NCI-H146 (cell line): ENCODE results near the gene POSTN.

Experiments used
- DNase-seq: peaks from one replicate; lab custom pipeline; 2025; lab: John Stamatoyannopoulos, UW

Gene POSTN

DNA sequence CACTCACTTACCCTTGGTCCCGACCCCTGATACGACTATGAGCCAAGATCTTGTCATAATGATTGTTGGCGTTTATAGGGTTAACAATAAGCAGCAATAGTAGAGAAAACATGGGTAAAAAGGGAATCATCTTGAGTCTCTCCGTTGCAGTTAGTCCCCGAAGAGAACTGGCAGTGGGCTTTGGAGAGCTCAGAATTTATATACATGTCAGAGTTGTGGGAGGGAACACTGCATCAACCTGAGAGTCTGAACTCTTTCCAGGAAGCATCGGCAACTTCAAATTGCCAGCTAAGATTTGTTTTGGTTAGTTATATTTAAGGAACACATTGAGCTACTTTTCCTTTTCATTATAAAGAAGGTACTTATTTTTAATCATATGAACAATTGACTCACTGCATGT lies at the start of gene POSTN:
TSS of gene POSTN (minus strand) at position 172 of the 400 bp plus-strand sequence. CDS start at position 130, 42 bp downstream.
- DNase-seq: no peak

- no peak for DNase-seq
These were observed 48.6 kb upstream of the POSTN start for GRCh38 chr13:37647031-37647650.

DNA sequence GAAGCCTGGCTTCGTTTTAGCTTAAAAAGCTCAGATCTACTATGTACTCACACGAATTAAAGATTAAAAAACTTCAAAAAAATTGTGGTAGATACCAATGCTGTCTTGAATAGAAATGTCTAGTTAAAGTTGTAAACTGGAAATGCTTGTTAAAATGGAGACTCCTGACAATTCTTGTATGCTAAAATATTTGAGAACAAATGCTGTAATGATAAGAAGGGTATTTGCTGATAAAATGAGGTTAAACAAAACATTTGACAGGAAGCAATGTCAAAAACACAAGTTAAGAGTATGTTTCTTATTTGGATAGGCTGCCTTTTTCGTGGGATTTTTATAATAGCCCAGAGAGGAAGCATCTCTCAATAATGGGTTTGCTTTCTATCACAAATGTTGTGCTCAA lies 48.0 kb upstream of the POSTN start:
- no peak for DNase-seq

DNA sequence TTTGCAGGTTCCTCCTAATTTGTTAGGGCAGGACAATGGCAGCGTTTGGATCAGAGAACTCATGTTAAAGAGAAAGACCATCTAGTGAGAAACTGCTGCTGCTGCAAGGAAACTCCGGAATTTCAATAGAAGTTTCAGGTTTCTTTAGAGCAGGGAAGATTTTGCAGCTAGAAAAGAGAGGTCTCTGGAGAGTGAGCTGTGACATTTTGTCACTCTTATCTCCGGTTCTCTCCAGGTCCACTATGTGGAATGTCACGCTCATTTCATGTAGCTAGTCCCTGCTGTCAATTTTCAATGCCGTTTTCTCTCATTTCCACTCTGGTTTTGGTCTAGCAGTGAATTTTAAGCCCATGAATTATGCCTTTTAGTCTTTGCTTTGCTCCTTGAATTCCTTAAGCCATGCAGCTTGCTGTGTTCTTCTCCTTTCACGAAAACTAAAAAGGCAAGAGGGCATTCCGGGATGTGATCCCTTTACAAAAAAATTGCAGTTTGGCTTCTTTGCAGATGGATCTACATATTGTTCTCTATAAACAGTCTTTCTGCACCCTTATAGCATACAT lies 46.7 kb upstream of the POSTN start:
- DNase-seq: no peak

DNA sequence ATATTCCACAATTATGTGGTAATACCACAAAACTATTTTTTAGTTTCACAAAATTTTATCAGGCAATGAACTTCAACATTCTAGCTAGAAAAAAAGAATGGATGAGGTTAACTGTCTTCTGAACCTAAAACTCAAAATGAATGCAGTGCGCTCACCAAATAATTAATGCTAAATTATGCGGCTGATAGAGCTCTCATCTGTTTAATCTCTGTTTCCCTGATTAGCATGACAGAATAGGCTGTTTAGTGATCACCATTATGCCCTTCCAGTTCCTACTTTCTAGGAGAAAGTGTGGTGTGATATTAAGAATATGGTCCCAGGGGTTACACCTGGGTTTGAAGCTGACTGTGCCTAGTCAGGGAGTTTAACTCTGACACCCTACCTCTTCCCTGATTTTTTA lies 42.8 kb upstream of the POSTN start:
- no peak for DNase-seq

- DNase-seq: no peak
These were observed 41.9 kb upstream of the POSTN start for GRCh38 chr13:37640499-37640898.

DNA sequence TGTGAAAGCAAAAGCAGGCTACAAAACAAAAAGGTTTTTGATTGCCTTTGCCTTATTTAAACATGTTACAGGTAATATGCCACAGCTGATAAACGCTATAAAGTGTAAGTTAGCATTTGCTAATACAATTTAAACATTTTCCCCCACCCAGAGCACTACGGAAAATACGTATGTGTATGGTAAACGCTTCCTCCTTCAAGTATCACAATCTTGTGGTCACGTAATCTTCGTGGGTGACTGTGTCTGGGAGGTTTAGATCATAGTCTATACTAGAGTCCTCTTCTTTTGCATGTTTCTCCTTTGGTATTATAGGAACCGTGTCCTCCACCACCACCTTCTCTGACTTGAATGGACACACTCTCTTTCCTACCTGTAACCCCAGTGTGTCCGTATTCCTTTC lies 38.1 kb upstream of the POSTN start:
- no peak for DNase-seq

DNA sequence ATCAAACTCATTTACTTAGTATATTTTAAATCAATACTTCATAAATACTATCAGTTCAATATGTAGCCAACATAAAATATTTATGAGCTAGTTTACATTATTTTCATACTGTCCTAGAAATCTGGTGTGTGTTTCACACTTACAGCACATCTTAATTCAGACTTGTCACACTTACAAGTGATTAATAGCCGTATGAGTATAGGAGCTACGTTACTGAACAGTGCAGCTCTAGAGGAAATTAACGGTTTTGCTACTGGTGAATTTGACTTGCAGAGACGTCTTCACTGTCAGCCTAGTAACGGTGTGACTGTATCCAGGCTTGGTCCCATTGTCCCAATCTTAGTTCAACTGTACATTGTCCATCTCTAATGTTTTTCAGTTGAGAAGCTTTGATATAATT lies 33.7 kb upstream of the POSTN start:
- no peak for DNase-seq

DNA sequence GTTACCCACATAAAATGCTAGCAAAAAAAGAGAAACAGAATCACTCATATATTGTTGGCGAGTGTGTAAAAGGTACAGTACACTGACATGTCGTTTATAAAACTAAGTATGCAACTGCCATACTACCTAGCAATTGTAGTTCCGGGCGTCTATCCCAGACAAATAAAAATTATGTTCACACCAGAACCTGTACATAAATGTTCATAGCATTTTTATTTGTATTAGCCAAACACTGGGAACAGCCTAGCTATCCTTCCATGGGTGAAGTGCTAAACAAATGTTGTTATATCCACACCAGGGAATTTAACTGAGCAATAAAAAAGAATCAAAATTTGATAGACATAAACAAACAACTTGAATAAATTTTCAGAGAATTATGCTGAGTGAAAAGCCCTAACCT lies 28.9 kb upstream of the POSTN start:
- DNase-seq: no peak

DNA sequence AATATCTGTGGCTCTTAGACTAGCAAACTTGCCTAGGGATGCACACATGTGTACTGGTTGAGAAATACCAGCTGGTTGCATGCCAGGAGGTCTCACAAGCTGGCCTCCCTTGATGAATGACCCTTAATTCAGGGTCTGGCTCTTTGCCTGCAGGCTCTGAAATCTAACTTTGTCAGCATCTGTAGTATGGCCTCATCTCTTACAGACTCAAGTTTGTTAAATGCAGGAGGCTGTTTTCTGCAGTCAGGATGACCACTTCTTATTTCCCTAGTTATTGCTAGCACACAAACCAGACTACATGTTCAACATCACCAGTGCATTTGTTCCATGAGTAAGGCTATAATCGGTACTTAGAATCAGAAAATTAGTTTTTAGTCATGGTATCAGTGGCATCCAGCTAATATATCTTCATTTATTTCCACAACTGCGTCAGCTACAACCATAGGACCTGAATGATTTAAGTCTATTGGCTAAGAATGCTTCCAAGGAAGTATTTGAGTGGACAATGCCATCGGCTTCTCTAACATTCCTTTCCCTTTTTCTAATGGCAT lies 23.3 kb upstream of the POSTN start:
- DNase-seq: no peak

- DNase-seq: no peak
These were observed 20.0 kb upstream of the POSTN start for GRCh38 chr13:37618554-37618953.

GRCh38 chr13:37617173-37617572 lies 18.6 kb upstream of the POSTN start:
- DNase-seq: no peak

DNA sequence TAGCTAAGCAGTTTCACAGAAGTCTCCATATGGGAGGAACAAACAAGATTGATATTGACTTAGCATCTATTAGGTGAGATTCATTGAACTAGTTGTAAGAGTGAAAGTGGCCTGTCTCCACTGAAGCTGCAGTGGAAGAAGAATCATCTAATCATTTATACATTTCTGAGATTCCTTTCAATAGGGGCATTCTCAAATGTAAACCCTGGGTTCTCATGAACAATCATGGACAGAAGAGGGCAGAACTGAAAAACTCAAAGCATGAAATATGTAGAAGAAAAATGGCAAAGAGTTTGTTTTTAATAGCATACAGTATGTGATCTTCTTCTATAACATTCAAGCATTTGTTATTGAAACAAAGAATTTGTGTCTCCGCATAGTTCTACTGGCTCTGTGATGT lies 17.6 kb upstream of the POSTN start:
- DNase-seq: no peak

- DNase-seq: no peak
These were observed 16.7 kb upstream of the POSTN start for GRCh38 chr13:37615276-37615675.

DNA sequence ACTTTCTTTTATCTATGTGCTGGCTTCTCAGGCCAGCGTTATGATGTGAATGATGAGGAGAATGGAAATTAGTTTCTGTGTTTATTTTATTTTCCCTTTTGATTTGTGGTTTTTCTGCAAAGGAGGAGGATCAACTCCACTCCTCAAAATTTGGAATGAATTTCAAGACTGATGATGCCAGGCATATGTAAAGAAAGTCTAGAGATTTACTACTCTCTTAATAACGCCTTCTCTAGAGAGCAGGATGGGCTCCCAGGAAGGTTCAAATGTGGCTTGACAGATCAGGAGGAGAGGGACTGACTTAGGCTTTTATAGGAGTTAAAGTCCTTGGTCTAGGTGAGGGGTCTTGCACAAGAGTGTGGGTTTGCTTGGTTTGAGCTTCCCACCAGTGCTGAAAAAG lies 15.1 kb upstream of the POSTN start:
- DNase-seq: no peak

GRCh38 chr13:37613236-37613635 lies 14.7 kb upstream of the POSTN start:
- DNase-seq: no peak

- no peak for DNase-seq
These were observed 10.3 kb upstream of the POSTN start for GRCh38 chr13:37608750-37609339.

DNA sequence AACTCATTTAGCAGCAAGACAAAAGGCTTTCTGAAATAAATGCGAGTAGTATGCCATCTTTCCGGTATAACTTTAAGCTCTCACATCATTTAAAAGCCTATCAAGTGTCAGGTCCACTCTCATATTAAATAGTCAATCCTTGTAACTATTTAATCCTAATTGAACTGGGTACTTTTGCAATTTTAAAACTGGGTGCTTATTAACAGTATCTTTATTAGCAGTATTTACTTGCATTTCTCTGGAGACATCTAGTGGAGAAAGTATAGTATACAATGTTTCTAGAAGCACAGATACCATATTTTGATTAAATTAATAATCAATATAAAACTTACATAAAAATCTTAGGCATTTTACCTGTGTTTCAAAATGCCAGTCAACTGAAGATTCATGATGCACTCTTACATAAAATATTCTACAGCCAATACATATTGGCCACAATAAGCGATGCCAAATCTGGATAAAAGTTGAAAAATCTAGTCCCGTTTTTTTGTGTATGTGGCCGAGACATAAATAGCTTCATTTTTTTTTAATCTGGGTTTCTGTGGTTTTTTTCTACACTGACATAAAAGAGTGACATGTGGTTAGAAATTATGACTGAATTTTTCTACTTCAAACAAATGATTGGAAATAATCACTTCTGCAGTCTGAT lies 4.3 kb upstream of the POSTN start:
- no peak for DNase-seq

DNA sequence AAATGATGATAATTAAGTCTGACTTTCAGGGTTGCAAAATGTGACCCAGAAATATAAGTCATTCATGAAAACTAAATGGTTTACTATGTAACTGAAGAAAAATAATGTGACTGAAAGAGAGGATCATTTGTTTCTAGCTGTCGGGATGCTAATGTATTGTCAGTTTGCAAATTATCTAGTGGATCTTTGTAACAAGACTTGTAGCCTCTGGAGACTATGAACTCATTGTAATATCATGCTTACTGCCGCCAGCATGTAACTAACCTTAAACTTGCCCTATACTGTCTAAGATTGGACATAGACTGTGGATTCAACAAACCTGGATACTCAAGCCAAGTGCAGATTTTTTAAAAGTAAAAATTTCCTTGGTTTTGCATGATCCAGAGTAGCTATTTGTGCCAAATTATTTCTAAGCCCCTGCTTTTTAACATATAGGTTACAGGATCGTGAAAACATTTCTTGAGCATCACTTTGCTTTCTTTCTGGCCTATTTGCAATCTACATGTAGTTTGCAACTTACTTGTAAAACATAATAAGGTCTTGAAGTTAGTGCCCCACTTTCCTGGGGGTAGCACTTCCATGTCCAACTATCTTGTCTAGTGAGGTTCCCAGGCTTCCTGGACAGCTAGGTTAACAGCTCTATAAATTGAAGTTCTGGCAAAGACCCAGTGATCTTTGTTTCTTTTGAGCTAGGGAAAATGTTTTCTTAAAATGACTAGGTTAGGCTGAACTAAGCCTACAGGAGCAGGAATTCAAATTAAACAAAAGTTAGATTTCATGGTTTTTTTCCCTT lies 3.3 kb upstream of the POSTN start:
- DNase-seq: no peak

DNA sequence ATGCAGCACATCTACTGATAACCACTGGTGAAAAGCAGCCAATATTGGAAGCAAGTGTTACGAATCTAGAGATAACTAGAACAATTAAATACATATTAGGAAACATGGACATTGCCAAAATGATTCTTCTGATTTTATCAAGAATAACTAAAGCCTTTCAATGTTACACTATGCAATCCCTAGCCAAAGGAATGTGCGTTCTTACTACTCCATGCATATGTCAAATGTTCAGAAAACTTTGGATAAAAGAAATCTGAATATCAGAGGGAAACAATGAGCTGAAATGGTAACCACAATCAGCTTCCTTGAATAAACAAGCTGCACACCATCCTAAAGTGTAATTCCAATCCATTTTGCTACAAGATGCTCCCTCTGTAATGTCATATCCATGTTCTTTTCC lies 951 bp upstream of the POSTN start:
- no peak for DNase-seq

DNA sequence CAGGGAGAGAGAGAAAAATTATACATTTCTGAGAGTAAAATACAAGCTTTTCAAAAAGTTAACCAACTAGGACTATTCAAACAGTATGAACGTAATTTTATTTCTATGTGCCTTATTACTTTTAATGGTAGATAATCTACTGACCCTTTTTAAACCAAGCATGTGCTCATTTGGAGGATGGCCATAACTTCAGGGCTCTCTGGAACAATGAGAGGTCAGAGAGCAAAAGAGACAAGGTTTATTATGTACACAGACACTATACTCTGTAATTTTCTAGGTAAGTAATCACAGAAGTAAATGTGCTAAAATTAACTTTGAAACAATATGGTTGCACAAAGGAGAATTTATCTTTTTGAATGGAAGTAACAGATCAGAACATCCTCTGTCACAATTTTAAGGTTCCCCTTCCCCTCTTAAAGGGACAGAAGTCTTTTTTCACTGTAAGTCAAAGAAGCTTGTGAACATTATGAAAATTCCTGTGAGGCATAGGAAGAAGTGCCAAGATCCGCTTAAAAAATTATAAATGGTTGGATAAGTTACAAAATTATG lies 1.0 kb downstream of the POSTN start:
- no peak for DNase-seq

- no peak for DNase-seq
These were observed 1.8 kb downstream of the POSTN start for GRCh38 chr13:37596805-37597204.
